Transverse colon (tissue), 4 donors: ENCODE data around the gene ZNF841. TPM values are rescaled to one million over a fixed set of nuclear protein-coding genes. Genes with fewer than 3 reads are reported as not detected.
"Not testable (repeated sequence)": the region's sequence is repeated elsewhere in the genome, so short reads cannot be mapped to it uniquely, and the experiment has no call there.

Source experiments
- DNase-seq: peaks from one replicate; pipeline ENCODE4 v3.0.0-alpha.2; 2019
- H3K27ac ChIP-seq, 4 donors: fragments of 200-600 bp; sonication (generic); 2 replicates each; pipeline ENCODE4 v1.5.1; 2016 to 2018; ENCODE audit warnings: inconsistent platforms in 4 of 4
- H3K27me3 ChIP-seq: fragments of 200-600 bp; sonication (generic); 2 replicates; pipeline ENCODE4 v1.5.1; 2017; ENCODE audit warnings: inconsistent platforms
- H3K36me3 ChIP-seq, 4 donors: fragments of 200-600 bp; sonication (generic); 2 replicates each; pipeline ENCODE4 v1.5.1; 2017 to 2019; ENCODE audit warnings: inconsistent platforms in 4 of 4
- H3K4me1 ChIP-seq, 4 donors: fragments of 200-600 bp; sonication (generic); 2 replicates each; pipeline ENCODE4 v1.5.1; 2017 to 2020; ENCODE audit warnings: inconsistent platforms in 4 of 4
- H3K4me3 ChIP-seq, 4 donors: fragments of 200-600 bp; sonication (generic); 1 replicate in 1 of 4; 2 replicates in 3 of 4; pipeline versions ENCODE4 v1.5.1 to v1.6.1; 2017 to 2019; ENCODE audit warnings: inconsistent platforms in 4 of 4
- H3K9me3 ChIP-seq, 2 donors: fragments of 200-600 bp; sonication (generic); 2 replicates each; pipeline ENCODE4 v1.5.1; 2017 to 2019; ENCODE audit warnings: inconsistent platforms in 2 of 2
- CTCF ChIP-seq, 5 experiments: fragments of 200-600 bp in 3 of 5; fragments of 450-650 bp in 2 of 5; sonication (generic) in 3 of 5; IDR thresholded peaks; 1 replicate in 2 of 5; 2 replicates in 3 of 5; pipeline ENCODE4 v1.5.1; 2016 to 2017; ENCODE audit warnings: antibody characterized with exemption in 5 of 5, inconsistent platforms in 3 of 5, mild to moderate bottlenecking in 2 of 5, moderate library complexity in 1 of 5
- EP300 ChIP-seq: sonication (generic); formaldehyde crosslinking; IDR thresholded peaks from one replicate; pipeline ENCODE4 v1.6.1; 2017; ENCODE audit warnings: antibody characterized with exemption, low read depth
- POLR2A ChIP-seq: fragments of 450-650 bp; IDR thresholded peaks from one replicate; pipeline ENCODE4 v1.6.1; 2016; ENCODE audit warnings: antibody characterized with exemption, mild to moderate bottlenecking, moderate library complexity
- POLR2AphosphoS5 ChIP-seq, 3 donors: sonication (generic); formaldehyde crosslinking; IDR thresholded peaks; one replicate each; pipeline ENCODE4 v1.6.1; 2016; ENCODE audit warnings: antibody characterized with exemption in 3 of 3
- WGBS, 2 donors: methylation state at CpG; one replicate each; pipeline ENCODE4 v1.1.5; 2018; ENCODE audit warnings: low coverage in 1 of 2; 5-methylcytosine and 5-hydroxymethylcytosine counted together
- in situ Hi-C, 4 donors: fragments of 200-750 bp; cut with MboI; loops; one replicate each; pipeline versions ENCODE4 v1.15.0 to v1.15.1; 2017; ENCODE audit warnings: low sequenced_read_pairs in 3 of 4, low pct_ligation_motif_present in 1 of 4, low pct_unique_long_range_greater_than_20kb in 1 of 4
- intact Hi-C: fragments of 100-400 bp; cut with DNase I; formaldehyde crosslinking; loops from one replicate; pipeline ENCODE4 v1.15.1; 2023; ENCODE audit warnings: low total_unique reads
- total RNA-seq, 4 donors: library from RNA; depleted of rRNA; stranded (reverse); fragments of >200 nt; gene quantifications; one replicate each; pipeline ENCODE4 v1.1.0, GENCODE V29; 2016

The ZNF841 gene
- total RNA-seq, 4 donors from 2014 or later: 15.7 to 23.7 (median 21.1) TPM

DNA sequence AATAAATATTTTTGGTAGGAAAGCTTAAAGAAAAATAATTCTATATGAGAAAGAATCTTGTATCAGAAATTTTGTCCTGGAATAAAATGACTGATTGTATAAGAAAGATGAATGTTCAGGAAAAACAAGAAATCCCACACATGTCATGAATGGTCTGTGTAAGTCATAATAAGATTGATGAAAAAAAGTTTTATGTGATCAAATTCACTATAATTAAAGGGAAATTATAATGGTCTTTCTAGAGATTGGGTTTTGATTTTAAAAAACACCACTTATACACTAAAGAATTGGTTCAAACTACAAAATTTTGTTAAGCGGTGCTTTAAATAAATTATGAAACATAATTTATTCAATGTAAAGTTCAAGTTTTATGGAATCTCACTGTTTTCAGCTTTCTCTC lies 7.2 kb upstream of the ZNF841 start:
- intact Hi-C loops: no loop called here
- DNase-seq: no peak
- TF ChIP-seq EP300 (no peak), POLR2A (no peak), POLR2AphosphoS5 (IDR thresholded peaks at IDR 0.05) (no peak), CTCF (IDR thresholded peaks at IDR 0.05) (no peak)
- no peak overlapping the region for H3K4me3 ChIP-seq
- H3K36me3 ChIP-seq: no peaks in the 10 kb centered on the region
- H3K27me3 ChIP-seq: no peaks in the 10 kb centered on the region
- H3K4me1 ChIP-seq: no peaks in the 10 kb centered on the region
- peaks cover 16 to 59% of the 10 kb centered on the region in 2 donors for H3K9me3 ChIP-seq
- WGBS, 2 donors: 98 to 100% methylated on average over 1 of the region's 1 CpG
- H3K27ac ChIP-seq: no peak overlapping the region
- in situ Hi-C loops: no loop called here

DNA sequence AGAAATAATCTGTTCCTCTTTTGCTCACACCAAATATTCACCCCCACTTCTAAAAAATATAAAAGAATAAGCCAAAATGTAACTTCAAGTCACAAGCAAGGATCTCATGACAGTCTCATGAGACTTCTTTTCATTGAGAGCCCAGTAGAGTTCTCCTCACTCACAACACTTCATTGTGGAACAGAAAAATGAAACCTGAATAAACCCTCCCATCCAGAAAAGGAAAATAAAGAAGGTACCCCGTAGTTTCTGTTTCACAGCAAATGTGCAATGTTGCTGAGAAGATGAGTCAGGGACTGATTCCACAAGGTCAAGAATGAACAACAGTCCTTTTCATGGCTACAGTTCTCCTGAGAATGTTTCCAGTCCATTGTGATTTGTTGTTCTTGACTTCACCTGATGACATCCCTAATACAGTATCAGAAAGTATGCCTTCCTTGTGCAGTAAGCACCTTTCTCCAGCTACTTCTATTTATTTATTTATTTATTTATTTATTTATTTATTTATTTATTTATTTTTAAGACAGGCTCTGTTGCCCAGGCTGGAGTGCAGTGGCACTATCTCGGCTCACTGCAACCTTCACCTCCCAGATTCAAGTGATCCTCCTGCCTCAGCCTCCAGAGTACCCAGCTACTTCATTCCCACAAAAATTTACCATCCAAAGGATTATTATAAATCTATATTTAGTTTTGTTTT lies 6.4 kb upstream of the ZNF841 start:
- WGBS, 2 donors: 69 to 79% methylated on average over 2 of the region's 2 CpGs
- no peaks in the 10 kb centered on the region for H3K27me3 ChIP-seq
- H3K9me3 ChIP-seq: peaks cover 9 to 59% of the 10 kb centered on the region in 2 donors
- TF ChIP-seq EP300 (no peak), POLR2A (no peak), POLR2AphosphoS5 (IDR thresholded peaks at IDR 0.05) (no peak), CTCF (IDR thresholded peaks at IDR 0.05) (no peak)
- no peaks in the 10 kb centered on the region for H3K4me1 ChIP-seq
- intact Hi-C loops (no loop called here), in situ Hi-C loops (no loop called here)
- no peaks in the 10 kb centered on the region for H3K36me3 ChIP-seq
- H3K27ac ChIP-seq: no peak overlapping the region
- no peak overlapping the region for H3K4me3 ChIP-seq
- no peak for DNase-seq

GRCh38 chr19:52099497-52100138 lies 4.1 kb upstream of the ZNF841 start:
- Histone ChIP-seq H3K36me3 (no peaks in the 10 kb centered on the region), H3K27ac (no peak overlapping the region), H3K27me3 (no peaks in the 10 kb centered on the region), H3K4me3 (no peak overlapping the region), H3K4me1 (peaks cover 0 to 4% (median 0%) of the 10 kb centered on the region in 4 donors), H3K9me3 (peaks cover 7 to 50% of the 10 kb centered on the region in 2 donors)
- intact Hi-C loops (no loop called here), in situ Hi-C loops (loop anchor here in 1 of 4 donors (10.0 kb wide), 1 partner anchor 855 kb away; no protein-coding TSS in a partner anchor)
- no peak for DNase-seq
- no peak for TF ChIP-seq CTCF (IDR thresholded peaks at IDR 0.05)
- 95 to 100% methylated on average over 2 of the region's 2 CpGs for WGBS, 2 donors

GRCh38 chr19:52096416-52096815 lies 851 bp upstream of the ZNF841 start:
- Histone ChIP-seq H3K27ac (peak overlapping the region in 2 of 4 donors; percentile 60 to 76), H3K4me3 (peak overlapping the region in 1 of 4 donors; percentile 95), H3K36me3 (peaks cover 0 to 24% (median 3%) of the 10 kb centered on the region in 4 donors), H3K4me1 (peaks cover 4 to 21% (median 11%) of the 10 kb centered on the region in 4 donors), H3K9me3 (peaks cover 9 to 33% of the 10 kb centered on the region in 2 donors)
- intact Hi-C loops, H3K27me3 ChIP-seq, DNase-seq: not testable (repeated sequence)
- in situ Hi-C loops: loop anchor here in 1 of 4 donors (10.0 kb wide), 1 partner anchor 858 kb away; no protein-coding TSS in a partner anchor
- 73 to 94% methylated on average over 3 of the region's 3 CpGs for WGBS, 2 donors
